ENCODE measurements around the gene MTG1. TPM values are rescaled to one million over a fixed set of nuclear protein-coding genes. Genes with fewer than 3 reads are reported as not detected.
"Not testable (repeated sequence)": the region's sequence is repeated elsewhere in the genome, so short reads cannot be mapped to it uniquely, and the experiment has no call there.

Gene MTG1
- total RNA-seq, 1 donor from 2014 or later: 23.4 TPM

DNA sequence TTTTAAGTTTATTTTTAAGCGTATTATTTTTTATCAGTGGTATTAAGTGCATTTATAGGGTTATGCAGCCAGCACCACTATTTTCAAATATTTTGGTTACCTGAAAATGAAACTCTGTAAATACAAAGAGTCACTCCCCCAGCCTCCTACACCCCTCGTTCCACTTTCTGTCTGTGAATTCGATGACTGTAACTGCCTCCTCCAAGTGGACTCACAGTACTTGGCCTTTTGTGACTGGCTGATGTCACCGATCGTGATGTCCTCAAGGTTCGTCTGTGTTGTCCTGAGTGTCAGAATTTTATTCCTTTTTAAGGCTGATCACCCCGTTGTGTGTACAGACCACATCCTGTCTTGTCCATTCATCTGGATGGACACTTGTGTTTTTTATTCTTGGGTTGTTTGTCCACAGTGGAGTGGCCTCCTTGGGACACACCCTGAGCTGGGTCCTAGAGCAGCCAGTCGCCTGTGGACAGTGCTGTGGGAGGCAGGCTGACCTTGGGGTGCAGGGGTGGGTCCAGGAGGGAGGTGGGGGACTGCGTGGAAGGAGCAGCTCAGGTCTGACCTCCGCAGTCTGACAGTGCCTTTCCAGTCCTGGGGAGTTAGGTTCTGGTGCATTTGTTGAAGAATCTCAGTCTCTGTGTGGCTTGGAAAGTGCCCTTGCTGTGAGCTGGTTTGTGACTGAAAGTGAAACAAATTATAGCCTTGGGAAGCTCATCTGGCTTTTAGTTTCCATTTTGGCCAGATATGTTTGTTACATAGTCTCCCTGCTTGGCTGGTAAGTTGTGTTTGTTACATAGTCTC is 6.9 kb downstream of the MTG1 start:
- no peak for DNase-seq

DNA sequence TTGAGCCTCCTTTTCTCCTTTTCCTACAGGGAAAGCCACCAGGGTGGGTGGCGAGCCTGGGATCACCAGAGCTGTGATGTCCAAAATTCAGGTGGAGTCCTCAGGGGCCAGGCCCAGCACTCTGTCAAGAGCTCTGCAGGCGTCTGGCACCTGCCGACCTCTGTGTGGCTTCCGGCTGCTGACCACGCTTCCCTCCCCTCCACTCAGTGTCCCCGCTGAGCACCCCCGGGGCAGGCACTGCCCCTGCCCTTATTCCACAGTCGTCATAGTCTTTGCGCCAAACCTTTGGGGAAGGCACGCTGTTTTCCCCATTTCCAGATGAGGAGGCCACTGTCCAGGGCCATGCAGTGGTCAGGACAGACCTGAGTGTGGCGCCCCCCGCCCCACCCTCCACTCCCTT is 7.5 kb downstream of the MTG1 start:
- DNase-seq: no peak

DNA sequence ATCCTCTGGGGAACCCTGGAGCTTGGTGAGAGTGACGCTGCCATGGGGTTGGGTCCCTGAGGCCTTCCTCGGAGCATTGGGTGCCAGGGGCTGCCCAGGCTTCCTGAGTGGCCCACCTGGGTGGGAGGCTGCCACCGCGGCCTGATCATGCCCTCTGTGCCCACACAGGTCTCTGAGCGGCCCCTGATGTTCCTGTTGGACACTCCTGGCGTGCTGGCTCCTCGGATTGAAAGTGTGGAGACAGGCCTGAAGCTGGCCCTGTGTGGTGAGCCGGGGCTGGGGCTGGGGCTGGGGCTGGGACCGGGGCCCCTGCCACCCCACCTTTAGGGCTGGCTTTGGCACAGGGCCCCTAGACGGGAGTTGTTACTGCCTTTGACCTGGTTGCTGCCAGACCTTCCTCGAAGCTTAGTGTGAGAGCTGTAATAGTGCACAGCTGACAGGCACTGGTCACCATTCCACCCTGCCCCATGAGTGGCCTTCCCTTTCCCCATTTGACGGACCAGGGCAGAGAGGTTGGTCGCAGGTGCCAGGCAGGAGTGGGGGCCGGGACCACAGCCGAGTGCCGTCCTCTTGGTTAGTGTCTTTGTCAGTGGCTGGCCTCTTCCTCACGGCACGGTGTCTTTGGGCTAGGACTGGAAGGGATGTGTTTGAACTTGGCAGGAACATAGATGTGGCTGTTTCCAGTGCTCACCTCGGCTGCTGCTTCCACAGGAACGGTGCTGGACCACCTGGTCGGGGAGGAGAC is 8.2 kb downstream of the MTG1 start:
- DNase-seq: no peak

DNA sequence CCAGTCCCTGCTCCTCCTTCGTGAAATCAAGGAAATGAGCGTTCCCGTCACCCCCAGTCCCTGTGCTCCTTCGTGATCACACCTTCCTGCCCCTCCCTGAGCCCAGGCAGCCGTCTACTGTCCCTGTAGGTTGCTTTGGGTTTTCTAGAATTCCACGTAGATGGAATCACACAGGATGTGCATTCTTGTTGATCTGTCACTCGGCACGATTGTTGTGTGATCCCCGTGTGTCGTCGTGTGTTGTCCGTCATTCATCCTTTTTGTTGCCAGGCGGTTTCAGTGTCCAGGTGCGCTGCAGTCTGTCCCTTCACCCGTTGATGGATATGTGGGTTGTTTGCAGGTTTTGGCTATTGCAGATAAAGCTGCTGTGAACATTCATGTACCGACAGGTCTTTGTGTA is 9.4 kb downstream of the MTG1 start:
- no peak for DNase-seq

DNA sequence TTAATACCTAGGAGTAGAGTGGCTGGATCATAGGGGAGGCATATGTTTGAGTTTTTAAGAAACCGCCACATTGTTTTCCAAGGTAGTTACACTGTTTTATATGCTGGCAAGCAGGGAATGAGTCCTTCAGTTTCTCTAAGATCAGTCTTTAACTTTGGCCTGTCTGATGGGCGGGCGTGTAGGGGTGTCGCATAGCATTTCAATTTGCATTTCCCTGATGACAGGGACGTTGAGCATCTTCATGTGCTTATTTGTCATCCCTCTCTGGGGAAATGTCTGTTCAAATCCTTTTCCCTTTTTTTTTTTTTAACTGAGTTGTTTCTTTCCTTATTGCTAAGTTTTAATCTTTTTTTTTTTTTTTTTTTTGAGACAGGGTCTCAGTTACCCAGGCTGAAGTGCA is 9.8 kb downstream of the MTG1 start:
- DNase-seq: no peak

DNA sequence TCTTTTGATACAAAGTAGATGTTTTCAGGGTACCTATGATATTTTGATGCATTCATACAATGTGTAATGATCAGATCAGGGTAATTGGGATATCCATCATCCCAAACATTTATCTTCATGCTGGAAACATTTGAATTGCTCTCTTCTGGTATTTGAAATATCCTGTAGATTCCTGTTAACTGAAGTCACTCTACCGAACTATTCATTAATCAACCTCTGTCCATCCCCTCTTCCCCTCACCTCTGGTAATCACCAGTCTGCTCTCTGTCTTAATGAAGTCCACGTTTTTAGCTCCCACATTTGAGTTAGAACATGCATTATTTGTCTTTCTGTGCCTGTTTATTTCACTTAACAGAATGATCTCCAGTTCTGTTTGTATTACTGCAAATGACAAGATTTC is 11.3 kb downstream of the MTG1 start:
- no peak for DNase-seq

DNA sequence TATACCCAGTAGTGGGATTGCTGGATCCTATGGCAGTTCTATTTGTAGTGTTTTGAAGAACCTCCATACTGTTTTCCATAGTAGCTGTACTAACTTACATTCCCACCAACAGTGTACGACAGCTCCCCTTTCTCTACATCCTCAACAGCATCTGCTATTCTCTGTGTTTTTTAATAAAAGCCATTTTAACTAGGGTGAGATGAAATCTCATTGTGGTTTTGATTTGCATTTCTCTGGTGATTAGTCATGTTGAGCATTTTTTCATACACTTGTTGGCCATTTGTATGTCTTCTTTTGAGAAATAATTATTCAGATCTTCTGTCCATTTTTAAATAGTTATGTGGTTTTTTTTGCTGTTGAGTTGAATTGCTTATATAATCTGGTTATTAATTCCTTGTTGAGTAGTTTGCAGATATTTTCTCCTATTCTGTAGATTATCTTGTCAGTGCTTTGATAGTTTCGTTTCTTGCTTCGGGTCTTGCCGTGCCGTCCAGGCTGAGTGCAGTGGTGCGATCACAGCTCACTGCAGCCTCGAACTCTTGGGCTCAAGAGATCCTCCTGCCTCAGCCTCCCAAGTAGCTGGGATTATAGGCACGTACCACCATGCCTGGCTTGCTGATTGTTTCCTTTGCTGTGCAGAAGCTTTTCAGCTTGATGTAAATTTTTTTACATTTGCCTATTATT is 12.0 kb downstream of the MTG1 start:
- DNase-seq: no peak

DNA sequence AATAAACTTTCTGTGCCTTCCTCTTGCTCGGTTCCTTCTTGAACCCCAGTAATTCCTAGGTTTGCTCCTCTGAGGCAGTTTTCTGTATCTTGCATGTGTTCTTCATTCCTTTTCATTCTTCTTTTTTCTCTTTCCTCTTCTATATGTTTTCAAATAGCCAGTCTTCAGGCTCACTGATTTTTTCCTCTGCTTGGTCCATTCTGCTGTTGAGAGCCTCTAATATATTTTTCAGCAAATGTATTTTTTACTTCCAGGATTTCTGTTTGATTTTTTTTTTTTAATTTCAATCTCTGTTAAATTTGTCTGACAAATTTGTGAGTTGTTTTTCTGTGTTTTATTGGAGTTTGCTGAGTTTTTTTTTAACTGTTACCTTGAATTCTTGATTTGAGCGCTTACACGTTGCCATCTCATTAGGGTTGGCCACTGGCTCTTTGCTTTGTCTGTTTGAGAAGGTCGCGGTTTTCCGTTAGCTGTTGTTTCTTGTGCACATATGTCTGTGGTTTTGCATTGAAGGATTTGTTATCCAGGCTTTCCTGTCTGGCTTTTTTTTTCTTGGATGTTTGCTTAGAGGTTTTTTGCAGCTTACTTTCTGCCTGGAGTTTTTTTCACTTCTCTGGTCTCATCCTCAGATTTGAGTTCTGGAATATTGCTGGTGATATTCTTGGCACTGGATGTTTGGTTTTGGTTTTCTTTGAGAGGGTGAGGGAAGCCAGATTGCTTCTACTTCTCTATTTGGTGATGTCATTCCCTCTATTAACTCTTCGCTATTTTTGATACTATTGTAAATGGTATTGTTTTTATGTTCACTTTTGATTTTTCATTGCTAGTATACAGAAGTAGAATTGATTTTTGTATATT is 17.8 kb downstream of the MTG1 start:
- DNase-seq: no peak

DNA sequence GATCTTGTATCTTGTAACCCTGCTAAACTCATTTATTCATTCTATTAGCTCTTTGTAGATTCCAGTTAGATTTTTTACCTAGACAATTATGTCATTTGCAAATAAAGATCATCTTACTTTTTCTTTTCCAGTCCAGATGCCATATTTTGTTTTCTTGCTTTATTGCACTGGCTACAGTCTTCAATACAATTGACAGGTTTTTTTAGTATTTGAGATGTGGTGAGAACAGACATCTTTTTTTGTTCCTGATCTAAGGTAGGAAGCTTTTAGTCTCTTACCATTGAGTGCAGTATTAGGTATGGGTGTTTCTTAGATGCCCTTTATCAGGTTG is 18.4 kb downstream of the MTG1 start:
- DNase-seq: no peak

DNA sequence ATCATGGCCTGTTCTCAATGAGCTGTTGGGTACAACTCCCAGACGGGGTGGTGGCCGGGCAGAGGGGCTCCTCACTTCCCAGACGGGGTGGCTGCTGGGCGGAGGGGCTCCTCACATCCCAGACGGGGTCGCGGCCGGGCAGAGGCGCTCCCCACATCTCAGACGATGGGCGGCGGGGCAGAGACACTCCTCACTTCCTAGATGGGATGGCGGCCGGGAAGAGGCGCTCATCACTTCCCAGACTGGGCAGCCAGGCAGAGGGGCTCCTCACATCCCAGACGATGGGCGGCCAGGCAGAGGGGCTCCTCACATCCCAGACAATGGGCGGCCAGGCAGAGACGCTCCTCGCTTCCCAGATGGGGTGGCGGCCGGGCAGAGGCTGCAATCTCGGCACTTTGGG is 20.4 kb downstream of the MTG1 start:
- DNase-seq: not testable (repeated sequence)

DNA sequence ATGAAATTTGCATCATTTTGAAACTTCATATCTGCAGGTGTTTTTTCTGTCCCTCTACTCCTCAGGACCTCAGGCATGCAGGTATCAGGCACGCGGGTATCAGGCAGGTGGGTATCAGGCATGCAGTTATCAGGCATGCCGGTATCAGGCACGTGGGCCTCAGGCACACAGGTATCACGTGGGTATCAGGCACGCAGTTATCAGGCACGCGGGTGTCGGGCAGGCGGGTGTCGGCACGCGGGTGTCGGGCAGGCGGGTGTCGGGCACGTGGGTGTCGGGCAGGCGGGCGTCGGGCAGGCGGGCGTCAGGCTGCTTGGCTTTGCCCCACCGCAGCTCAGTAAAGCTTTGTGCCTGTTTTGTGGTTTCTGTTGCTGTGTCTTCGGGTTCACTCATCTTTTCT is 21.8 kb downstream of the MTG1 start:
- no peak for DNase-seq

DNA sequence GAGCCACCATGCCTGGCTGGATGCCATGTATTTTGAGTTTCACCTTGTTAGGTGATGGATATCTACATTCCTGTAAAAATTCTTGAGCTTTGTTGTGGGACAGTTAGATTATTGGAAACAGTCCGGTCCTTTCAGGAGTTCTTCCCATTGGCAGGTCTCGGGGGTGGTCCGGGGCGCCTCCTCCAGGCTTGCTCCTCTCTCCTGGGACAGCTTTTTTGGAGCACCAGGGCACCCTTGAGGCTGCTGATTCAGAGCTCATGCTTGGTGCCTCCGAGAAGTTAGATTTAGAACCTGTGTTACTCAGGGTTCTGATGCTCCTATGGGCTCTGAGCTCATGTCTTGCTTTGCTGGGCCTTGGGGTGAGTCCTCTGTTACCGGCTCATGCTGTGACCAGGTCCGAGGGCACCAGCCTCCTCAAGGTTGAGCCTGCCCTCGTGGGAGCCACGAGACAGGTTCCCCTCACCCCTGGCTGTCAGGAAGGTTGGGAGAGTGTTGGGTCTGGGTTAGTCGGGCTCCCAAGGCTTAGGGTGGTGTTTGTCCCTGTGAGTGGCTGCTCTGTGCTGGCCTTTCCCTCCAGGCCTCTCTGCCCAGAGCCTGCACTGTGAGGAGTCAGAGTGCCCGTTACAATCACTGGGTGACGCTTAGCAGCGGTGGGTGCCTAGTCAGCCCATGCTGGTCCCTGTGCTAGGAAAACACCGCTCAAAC is 24.5 kb downstream of the MTG1 start:
- DNase-seq: no peak

DNA sequence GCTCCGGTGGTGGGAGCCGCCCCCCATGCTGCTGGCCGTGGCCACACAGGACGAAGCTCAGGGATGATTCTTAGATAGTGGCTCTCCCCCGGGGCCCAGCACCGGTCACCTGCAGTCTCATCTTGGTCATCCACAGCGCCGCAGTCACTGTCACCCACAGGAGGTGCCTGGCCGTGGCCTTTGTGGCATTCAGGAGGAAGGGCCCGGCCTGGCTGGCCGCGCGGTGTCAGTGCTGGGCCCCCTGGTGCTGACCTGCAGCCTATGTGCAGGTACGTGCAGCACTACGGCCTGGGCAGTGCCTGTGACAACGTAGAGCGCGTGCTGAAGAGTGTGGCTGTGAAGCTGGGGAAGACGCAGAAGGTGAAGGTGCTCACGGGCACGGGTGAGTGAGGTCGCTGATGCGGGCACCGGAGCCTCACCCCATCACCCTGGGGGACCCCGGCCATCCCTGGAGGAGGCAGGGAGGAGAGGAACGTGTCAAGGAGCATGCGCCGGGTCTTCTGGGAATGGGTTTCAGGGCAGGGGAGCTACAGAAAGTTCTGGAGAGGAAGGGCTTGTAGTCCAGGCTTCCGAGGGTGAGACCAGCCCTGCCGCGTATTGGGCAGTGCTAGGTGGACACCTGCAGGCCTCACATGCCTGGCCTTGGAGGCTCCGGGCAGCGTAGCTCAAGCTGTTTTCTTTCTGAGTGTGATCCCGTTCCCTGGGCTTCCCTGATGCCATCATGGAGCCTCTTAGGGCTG is 25.4 kb downstream of the MTG1 start:
- DNase-seq: no peak

DNA sequence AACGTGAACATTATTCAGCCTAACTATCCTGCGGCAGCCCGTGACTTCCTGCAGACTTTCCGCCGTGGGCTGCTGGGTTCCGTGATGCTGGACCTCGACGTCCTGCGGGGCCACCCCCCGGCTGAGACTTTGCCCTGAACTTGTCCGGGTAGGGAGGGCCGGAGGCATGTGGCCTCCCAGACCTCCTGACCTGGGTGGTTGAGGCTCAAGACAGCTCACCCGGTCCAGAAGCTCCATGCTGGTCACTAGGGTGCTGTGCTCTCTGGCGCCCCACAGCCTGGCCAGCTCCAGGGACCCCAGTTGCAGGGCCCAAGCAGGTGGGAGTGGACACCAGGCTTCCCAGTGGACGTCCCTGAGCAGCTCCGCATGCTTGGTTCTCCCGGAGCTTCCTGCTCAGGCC is 26.1 kb downstream of the MTG1 start:
- no peak for DNase-seq

DNA sequence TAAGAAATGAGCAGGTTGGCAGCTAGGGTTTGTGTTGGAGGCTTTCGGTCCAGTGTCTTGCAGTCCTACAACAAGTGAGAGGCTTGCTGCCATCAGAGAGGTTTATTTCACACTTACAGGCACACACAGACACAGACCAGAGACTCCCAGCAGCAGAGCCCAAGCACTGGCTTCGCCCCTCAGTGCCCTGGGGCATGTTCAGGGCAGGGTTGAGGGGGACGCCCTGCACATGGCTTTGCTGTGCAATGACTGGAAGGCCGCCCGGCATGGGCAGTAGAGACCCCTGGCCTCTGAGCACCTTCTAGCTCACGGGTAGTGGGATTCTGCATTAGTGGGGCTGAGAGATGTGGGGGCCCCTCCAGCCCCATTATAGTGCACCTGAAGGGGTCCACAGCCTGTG is 26.6 kb downstream of the MTG1 start:
- DNase-seq: no peak

DNA sequence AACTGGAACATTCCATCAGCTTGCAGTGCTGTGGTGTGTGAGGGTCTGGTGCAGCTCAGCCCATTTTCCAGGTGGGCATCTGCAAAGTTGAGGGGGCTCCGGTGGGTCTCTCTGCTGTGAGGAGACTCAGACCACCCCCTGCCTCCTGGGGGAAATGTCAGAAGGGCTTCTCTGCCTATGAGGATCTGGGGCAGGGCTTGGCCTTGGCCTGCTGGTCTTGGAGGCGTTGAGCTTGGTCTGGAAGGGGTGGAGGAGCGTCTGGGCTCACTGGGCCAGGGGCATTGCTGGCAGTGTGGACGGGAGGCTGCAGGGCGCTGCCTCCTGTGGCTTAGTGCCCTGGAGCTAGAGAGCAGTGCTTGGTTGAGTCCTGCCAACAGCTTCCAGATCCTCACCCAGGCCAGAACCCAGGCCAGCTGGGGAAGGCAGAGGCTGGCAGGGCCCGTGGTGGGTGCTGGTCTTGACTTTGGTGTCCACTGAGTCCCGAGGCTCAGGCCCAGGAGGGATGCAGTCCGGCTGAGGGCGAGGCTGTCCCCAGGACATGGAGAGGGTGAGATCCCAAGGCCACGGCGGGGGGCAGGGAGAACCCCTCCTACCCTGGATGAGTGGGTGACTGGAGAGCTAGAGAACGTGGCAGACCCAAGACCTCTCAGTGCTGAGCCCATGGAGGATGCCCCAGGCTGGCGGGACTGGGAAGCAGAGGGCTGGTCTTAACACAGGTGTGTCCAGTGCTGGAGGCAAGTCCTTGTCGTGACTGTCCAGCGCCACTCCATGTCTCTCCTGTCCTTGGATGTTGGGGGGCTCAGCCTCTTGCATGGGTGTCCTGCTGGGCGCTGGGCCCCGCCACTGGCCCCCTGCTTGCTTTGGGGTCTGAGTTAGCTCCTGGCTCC is 27.6 kb downstream of the MTG1 start:
- DNase-seq: no peak

DNA sequence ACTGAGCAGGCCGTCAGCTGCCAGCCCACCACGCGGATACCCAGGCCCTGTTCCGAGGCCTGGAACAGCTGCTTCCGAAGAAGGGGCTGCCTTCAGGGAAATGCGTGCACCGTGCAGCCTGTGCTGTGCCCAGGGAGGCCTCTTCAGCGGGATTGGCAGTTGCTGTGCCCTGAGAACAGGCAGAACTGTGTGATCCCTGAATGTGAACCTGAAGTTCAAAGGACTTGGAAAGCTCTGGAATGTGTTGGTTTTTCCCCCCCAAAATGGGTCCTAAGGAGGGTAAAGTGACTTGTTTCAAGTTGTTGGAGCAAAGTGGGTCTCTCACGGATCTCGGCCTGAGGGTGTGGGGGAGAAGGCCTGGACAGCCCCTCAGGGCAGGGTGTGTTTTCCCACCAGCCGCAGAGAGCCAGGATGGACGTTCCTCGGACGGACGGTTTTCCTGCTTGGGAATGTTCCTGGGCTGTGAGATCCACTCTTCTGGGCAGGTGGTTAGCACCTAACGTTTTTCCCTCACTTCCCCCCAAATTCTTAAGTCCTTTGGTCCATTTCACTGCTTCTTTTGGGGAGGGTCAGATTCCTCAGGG is 28.4 kb downstream of the MTG1 start:
- DNase-seq: peak; percentile 72

DNA sequence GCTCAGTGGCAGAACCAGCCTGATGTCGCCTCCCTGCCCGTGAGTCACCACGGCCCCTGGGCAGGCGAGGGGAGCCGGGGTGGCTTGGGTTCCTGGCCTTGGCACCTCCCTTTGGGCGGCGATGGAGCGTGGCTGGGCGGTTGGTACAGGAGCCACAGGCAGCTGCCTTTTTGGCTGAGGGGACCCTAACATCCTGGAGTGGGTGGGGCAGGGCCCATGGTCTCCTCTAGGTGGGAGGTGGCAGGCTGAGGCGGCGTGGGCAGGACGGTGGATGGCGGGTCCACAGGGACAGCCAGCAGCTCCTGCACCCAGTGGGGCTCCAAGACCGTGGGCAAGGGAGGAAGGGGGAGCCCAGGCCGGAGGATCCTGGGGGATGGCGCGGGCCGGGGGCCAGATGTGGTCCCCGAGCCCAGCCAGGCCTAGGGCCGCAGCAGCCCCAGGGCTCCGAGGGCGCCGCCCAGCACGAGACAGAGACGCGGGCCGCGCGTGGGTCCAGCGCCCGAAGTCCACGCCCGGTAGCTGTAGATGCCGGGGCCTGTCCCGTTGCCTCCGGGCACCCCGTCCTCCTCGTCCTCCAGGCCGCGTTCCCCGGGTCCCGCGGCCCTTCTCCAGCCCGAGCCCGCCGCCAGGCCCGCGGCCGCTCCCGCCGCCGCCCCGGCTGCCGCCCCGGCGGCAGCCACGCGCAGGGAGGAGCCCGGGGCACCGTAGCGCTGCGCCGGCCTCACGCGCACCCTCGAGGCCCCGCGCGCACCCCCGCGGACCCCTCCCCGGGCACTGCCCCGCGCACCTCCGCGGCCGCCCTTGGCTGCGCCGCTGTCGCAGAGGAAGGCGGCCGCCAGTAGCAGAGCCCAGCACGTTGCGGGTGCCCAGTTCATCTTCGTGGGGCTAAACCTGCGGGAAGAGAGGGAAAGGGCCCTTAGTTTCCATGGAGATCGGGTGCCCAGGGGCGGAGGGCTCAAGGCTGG is 29.1 kb downstream of the MTG1 start:
- no peak for DNase-seq
